Measurements from ENCODE around the gene MOB3B.

The MOB3B gene

DNA sequence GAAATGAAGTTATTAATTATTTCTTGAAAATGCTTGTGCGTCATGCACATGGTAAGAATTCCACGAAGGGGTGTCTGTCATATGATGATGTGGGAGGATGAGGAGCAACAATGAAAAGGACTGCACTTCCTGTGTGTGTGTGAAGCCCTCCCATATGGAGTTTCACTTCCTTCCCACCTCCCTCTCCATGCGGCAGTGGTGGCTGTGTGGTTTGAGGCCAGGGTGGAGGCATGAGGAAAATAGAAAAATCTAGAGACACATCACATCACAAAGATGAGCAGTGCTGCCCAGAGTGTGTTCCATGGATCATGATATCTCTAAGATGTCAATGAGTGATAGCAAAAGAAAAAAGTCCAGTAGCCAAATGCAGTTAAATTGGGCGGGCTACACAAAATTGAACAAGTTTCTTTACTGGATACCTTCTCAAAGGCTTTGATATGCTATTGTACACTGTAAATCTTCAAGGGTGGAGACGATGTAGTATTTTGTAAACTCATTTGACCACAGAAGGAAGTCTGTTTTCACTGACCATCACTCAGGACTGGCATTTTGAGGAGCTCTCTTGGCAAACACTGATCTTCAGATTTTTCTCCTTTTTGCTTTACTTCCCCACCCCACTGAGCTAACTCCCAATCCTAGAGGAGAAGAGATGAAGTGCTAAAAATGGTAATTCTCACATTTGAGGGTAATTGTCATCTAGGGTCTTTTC lies 177.0 kb downstream of the MOB3B start:
- TF ChIP-seq LEF1 (IDR thresholded peaks at IDR 0.05; ENCODE audit: borderline replicate concordance) (no peak), HDGF (IDR thresholded peaks at IDR 0.05; ENCODE audit: borderline replicate concordance) (no peak), ELF4 (IDR thresholded peaks at IDR 0.05) (no peak), FOXM1 (IDR thresholded peaks at IDR 0.05; ENCODE audit: borderline replicate concordance) (no peak), ARNT (IDR thresholded peaks at IDR 0.05) (no peak), FOXA1 (IDR thresholded peaks at IDR 0.05) (no peak), BHLHE40 (IDR thresholded peaks at IDR 0.05; ENCODE audit: borderline replicate concordance) (no peak), FOXK2 (IDR thresholded peaks at IDR 0.05) (no peak), SUZ12 (IDR thresholded peaks at IDR 0.05) (no peak), SP1 (IDR thresholded peaks at IDR 0.05) (no peak), L3MBTL2 (conservative IDR thresholded peaks at IDR 0.05) (no peak), TARDBP (IDR thresholded peaks at IDR 0.05) (no peak), CTBP1 (IDR thresholded peaks at IDR 0.05; ENCODE audit: borderline replicate concordance) (no peak), ZNF384 (IDR thresholded peaks at IDR 0.05) (no peak), NFRKB (IDR thresholded peaks at IDR 0.05) (no peak)
- TF ChIP-seq, protein P1, sequence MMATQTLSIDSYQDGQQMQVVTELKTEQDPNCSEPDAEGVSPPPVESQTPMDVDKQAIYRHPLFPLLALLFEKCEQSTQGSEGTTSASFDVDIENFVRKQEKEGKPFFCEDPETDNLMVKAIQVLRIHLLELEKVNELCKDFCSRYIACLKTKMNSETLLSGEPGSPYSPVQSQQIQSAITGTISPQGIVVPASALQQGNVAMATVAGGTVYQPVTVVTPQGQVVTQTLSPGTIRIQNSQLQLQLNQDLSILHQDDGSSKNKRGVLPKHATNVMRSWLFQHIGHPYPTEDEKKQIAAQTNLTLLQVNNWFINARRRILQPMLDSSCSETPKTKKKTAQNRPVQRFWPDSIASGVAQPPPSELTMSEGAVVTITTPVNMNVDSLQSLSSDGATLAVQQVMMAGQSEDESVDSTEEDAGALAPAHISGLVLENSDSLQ (IDR thresholded peaks at IDR 0.05) = no peak
- POLR2A ChIA-PET = no interaction called here
- no peak for DNase-seq (ENCODE audit: extremely low spot score)
- CTCF ChIA-PET = no interaction called here

DNA sequence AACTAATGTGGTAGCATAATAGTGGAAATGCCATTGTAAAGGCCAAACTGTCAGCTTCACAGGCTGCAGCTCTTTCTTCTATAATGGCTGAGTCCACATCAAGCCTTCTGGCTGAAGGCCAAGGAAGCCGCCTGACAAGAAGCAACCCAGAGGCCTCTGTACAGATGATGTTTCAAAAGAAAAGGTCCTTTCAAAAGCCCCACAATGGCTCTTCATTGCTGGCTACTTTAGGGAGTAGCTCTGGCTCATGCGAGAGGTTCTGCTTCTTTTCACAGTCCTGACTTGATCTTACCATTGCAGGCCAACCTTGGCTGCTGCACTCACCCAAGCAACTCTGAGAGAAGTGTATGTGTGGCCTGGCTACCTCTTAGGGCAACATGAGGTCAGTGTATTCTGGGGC lies 178.2 kb downstream of the MOB3B start:
- ChIA-PET CTCF (no interaction called here), POLR2A (no interaction called here)
- no peak for DNase-seq (ENCODE audit: extremely low spot score)
- TF ChIP-seq SUZ12 (IDR thresholded peaks at IDR 0.05) (no peak), ARNT (IDR thresholded peaks at IDR 0.05) (no peak), TARDBP (IDR thresholded peaks at IDR 0.05) (no peak), BHLHE40 (IDR thresholded peaks at IDR 0.05; ENCODE audit: borderline replicate concordance) (no peak), HDGF (IDR thresholded peaks at IDR 0.05; ENCODE audit: borderline replicate concordance) (no peak), CTBP1 (IDR thresholded peaks at IDR 0.05; ENCODE audit: borderline replicate concordance) (no peak), SP1 (IDR thresholded peaks at IDR 0.05) (no peak), FOXK2 (IDR thresholded peaks at IDR 0.05) (no peak), FOXM1 (IDR thresholded peaks at IDR 0.05; ENCODE audit: borderline replicate concordance) (no peak), FOXA1 (IDR thresholded peaks at IDR 0.05) (no peak), LEF1 (IDR thresholded peaks at IDR 0.05; ENCODE audit: borderline replicate concordance) (no peak), ELF4 (IDR thresholded peaks at IDR 0.05) (no peak), NFRKB (IDR thresholded peaks at IDR 0.05) (no peak), ZNF384 (IDR thresholded peaks at IDR 0.05) (no peak), L3MBTL2 (conservative IDR thresholded peaks at IDR 0.05) (no peak)
- TF ChIP-seq, protein P1 (IDR thresholded peaks at IDR 0.05) = no peak

DNA sequence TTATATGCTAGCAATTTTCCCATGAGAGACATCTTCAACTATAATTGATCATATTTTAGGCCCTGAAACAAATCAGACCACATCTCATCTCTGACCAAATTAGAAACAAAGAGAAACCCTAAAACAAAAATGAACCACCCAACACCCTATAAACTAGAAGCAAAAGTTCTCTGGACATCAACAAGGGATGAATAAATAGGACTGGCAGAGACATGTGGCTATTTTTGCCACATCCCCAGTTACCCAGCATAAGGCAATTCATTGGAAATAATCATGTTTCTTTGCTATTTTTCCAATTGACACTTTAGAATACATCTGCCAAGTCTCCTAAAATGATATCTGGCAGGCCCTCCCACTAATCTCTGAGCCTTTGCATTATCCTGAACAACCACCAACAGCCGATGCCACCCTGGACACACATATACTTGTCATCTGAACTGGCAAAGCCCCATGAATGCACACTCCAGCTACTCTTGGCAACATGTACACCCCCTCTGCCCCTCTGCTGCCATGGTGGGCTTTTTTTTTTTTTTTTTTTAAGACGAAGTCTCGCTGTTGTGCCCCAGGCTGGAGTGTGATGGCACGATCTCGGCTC lies 179.1 kb downstream of the MOB3B start:
- POLR2A ChIA-PET = no interaction called here
- CTCF ChIA-PET = no interaction called here
- no peak for DNase-seq (ENCODE audit: extremely low spot score)
- TF ChIP-seq ARNT (IDR thresholded peaks at IDR 0.05) (no peak), LEF1 (IDR thresholded peaks at IDR 0.05; ENCODE audit: borderline replicate concordance) (no peak), L3MBTL2 (conservative IDR thresholded peaks at IDR 0.05) (no peak), ELF4 (IDR thresholded peaks at IDR 0.05) (no peak), FOXK2 (IDR thresholded peaks at IDR 0.05) (no peak), HDGF (IDR thresholded peaks at IDR 0.05; ENCODE audit: borderline replicate concordance) (no peak), SP1 (IDR thresholded peaks at IDR 0.05) (no peak), NFRKB (IDR thresholded peaks at IDR 0.05) (no peak), CTBP1 (IDR thresholded peaks at IDR 0.05; ENCODE audit: borderline replicate concordance) (no peak), FOXM1 (IDR thresholded peaks at IDR 0.05; ENCODE audit: borderline replicate concordance) (no peak), BHLHE40 (IDR thresholded peaks at IDR 0.05; ENCODE audit: borderline replicate concordance) (no peak)
- TF ChIP-seq, protein P1 (IDR thresholded peaks at IDR 0.05) = no peak

DNA sequence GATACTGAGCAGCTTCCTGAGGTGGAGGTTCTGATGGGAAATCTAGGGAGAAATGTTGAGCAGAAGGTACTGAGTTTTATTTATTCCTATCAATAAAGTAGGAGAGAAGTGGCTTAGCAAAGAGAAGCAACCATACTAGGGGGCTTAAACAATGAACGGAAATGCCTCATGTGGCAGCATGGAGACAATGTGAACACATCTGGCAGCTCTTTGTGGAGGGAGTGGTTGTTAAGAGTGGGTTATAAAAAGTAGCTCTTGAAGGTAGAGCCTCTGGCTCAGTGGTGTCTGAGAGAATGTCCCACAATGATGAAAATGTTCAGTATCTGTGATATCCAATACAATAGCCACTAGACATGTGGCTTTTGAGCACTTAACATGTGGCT lies 179.9 kb downstream of the MOB3B start:
- DNase-seq (ENCODE audit: extremely low spot score) = no peak
- POLR2A ChIA-PET = no interaction called here
- CTCF ChIA-PET = no interaction called here

More for the DNA sequence above, 179.9 kb downstream of the MOB3B start:
- TF ChIP-seq FOXM1 (IDR thresholded peaks at IDR 0.05; ENCODE audit: borderline replicate concordance) (no peak), FOXA1 (IDR thresholded peaks at IDR 0.05) (no peak), NFRKB (IDR thresholded peaks at IDR 0.05) (no peak), BHLHE40 (IDR thresholded peaks at IDR 0.05; ENCODE audit: borderline replicate concordance) (no peak), HDGF (IDR thresholded peaks at IDR 0.05; ENCODE audit: borderline replicate concordance) (no peak), SP1 (IDR thresholded peaks at IDR 0.05) (no peak), SUZ12 (IDR thresholded peaks at IDR 0.05) (no peak), LEF1 (IDR thresholded peaks at IDR 0.05; ENCODE audit: borderline replicate concordance) (no peak), ZNF384 (IDR thresholded peaks at IDR 0.05) (no peak), ARNT (IDR thresholded peaks at IDR 0.05) (no peak), L3MBTL2 (conservative IDR thresholded peaks at IDR 0.05) (no peak), TARDBP (IDR thresholded peaks at IDR 0.05) (no peak), ELF4 (IDR thresholded peaks at IDR 0.05) (no peak), CTBP1 (IDR thresholded peaks at IDR 0.05; ENCODE audit: borderline replicate concordance) (no peak)
- TF ChIP-seq, protein P1 (IDR thresholded peaks at IDR 0.05) = no peak
